IPS-20b (cell line): Measurements from ENCODE around the gene SLC6A3.

ENCODE experiments used
- H3K27ac ChIP-seq: one replicate; pipeline ENCODE4 v1.5.1; 2013; ENCODE audit warnings: low read length
- H3K27me3 ChIP-seq: 2 replicates; pipeline ENCODE4 v1.6.1; 2013; ENCODE audit warnings: mild to moderate bottlenecking, low read length, inconsistent platforms; ENCODE audit not compliant: insufficient read depth
- H3K36me3 ChIP-seq: 2 replicates; pipeline ENCODE4 v1.6.1; 2013; ENCODE audit warnings: low read depth, mild to moderate bottlenecking, inconsistent platforms, low read length, moderate library complexity; ENCODE audit not compliant: insufficient read depth
- H3K4me1 ChIP-seq: 2 replicates; pipeline ENCODE4 v1.6.1; 2013; ENCODE audit warnings: mild to moderate bottlenecking, control low read depth, inconsistent platforms, low read length, moderate library complexity; ENCODE audit not compliant: insufficient read depth
- H3K4me3 ChIP-seq: 2 replicates; pipeline ENCODE4 v1.5.1; 2013; ENCODE audit warnings: mild to moderate bottlenecking, low read length, inconsistent platforms
- H3K9ac ChIP-seq: 2 replicates; pipeline ENCODE4 v1.6.1; 2013; ENCODE audit warnings: low read depth, mild to moderate bottlenecking, inconsistent platforms, low read length, moderate library complexity
- H3K9me3 ChIP-seq: 2 replicates; pipeline ENCODE4 v1.6.1; 2013; ENCODE audit warnings: mild to moderate bottlenecking, low read depth, low read length, inconsistent platforms; ENCODE audit not compliant: insufficient read depth

The SLC6A3 gene

GRCh38 chr5:1483856-1484729 is 38.9 kb upstream of the SLC6A3 start:
- peaks cover 82% of the 10 kb centered on the region for H3K36me3 ChIP-seq
- H3K27me3 ChIP-seq: no peaks in the 10 kb centered on the region
- no peaks in the 10 kb centered on the region for H3K4me1 ChIP-seq
- no peak overlapping the region for H3K9ac ChIP-seq
- no peaks in the 10 kb centered on the region for H3K9me3 ChIP-seq
- H3K27ac ChIP-seq: no peak overlapping the region
- H3K4me3 ChIP-seq: no peak overlapping the region

DNA sequence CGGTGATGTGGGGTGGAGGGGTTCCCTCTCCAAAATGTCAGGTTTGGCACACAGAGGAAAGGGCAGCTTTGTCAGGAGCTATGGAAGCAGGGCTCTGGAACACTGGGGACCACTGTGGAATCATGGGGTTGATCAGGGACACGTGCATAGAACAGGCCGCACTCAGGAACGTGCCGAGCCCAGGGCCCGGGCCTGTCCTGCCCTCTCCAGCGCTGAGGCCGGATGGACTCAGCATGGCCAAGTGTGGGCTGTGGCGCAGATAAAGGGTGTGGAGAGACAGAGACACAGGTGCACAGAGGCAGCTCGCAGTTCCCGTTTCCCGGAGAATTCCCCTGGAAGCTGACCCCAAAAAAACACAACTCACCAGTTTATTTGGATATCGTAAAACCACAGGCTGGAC is 37.8 kb upstream of the SLC6A3 start:
- Histone ChIP-seq H3K36me3 (peaks cover 82% of the 10 kb centered on the region), H3K4me1 (no peaks in the 10 kb centered on the region), H3K4me3 (no peak overlapping the region), H3K27me3 (no peaks in the 10 kb centered on the region), H3K9me3 (no peaks in the 10 kb centered on the region), H3K9ac (no peak overlapping the region), H3K27ac (no peak overlapping the region)

DNA sequence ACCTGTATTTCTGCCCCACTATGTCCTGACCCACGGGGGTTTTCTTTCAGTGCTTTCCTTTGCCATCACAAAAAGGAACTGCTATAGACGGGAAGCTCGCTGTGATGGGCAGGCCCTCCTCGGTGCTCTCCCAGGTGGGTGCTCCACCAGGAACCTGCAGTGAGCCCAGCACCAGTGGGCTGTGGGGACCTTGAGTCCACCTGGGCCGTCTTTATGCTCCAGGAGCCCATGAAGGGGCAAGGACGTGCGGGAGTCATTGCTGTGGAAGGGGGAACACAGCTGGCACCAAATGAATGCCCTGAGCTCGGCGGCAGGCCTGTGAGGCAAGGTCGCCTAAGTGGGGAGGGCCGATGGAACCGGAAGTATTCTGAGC is 36.7 kb upstream of the SLC6A3 start:
- Histone ChIP-seq H3K9ac (no peak overlapping the region), H3K4me1 (no peaks in the 10 kb centered on the region), H3K27ac (no peak overlapping the region), H3K9me3 (no peaks in the 10 kb centered on the region), H3K4me3 (no peak overlapping the region), H3K36me3 (peaks cover 82% of the 10 kb centered on the region), H3K27me3 (no peaks in the 10 kb centered on the region)

DNA sequence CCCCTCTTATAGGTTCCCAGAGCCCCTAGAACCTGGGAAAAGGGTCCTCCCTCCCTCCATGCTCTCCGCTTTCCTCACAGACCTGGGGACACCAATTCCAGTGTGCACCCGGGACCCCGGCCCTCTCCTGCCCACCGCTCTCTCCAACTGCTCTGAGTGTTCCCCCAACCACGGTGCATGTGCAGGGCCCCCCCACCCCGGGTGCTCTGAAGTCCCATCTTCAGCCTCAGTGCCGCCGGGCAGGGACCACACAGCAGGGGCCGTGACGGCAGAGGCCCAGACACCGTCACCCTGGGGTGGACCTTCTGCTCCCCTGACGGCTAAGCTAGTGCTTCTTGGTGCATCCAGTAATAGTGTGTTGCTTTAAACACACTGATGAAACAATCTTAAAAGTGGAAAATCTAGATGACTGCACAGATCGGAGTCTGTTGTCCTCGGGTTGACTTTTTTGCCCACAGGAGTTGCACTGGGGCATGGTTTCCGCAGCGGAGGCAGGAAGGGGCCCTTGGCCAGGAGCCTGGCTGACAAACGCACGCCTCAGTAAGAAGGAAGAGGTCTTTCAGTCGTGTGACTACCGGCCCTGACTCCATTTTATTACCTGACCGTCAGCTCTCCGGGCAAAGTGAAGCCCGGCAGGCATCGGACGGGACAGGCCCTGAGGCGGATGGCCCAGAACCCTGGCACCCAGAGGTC is 36.2 kb upstream of the SLC6A3 start:
- no peaks in the 10 kb centered on the region for H3K27me3 ChIP-seq
- H3K9ac ChIP-seq: no peak overlapping the region
- H3K4me3 ChIP-seq: no peak overlapping the region
- H3K27ac ChIP-seq: no peak overlapping the region
- no peaks in the 10 kb centered on the region for H3K9me3 ChIP-seq
- H3K4me1 ChIP-seq: no peaks in the 10 kb centered on the region
- peaks cover 82% of the 10 kb centered on the region for H3K36me3 ChIP-seq

- H3K9ac ChIP-seq: no peak overlapping the region
- no peaks in the 10 kb centered on the region for H3K4me1 ChIP-seq
- no peak overlapping the region for H3K27ac ChIP-seq
- no peaks in the 10 kb centered on the region for H3K9me3 ChIP-seq
- peaks cover 82% of the 10 kb centered on the region for H3K36me3 ChIP-seq
- H3K27me3 ChIP-seq: no peaks in the 10 kb centered on the region
- H3K4me3 ChIP-seq: no peak overlapping the region
Measured at GRCh38 chr5:1480806-1481205, 35.6 kb upstream of the SLC6A3 start.

GRCh38 chr5:1480217-1480616 is 35.0 kb upstream of the SLC6A3 start:
- Histone ChIP-seq H3K9me3 (no peaks in the 10 kb centered on the region), H3K4me3 (no peak overlapping the region), H3K4me1 (no peaks in the 10 kb centered on the region), H3K27me3 (no peaks in the 10 kb centered on the region), H3K36me3 (peaks cover 81% of the 10 kb centered on the region), H3K9ac (no peak overlapping the region), H3K27ac (no peak overlapping the region)

DNA sequence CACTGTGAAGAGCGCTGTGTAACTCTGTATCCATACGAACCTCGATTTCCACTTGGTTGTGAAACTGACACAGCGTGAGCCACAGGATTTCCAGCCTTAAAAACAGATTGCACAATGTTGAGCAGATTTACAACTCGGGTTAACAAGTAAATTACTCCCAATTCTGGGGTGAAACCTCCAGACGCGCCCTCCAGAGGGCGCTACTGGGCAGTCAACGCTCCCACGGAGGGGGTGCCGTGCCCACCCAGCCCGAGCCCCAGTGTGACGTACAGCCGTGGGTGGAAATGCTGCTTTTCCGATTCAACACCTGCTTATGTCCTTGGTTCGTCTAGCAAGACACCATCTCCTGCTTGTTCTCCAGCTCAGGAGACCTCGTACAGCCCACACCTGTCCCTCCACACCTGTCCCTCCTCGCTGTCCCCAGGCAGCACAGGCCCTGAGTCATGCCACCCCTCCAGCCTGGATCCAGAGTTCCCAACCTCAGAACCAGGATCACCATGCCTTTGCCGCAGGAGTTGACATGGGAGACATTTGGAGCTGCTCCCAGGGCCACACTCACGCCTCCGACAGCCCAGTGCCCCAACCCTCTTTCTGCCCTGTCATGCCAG is 34.4 kb upstream of the SLC6A3 start:
- peaks cover 81% of the 10 kb centered on the region for H3K36me3 ChIP-seq

GRCh38 chr5:1479066-1479465 is 33.8 kb upstream of the SLC6A3 start:
- H3K36me3 ChIP-seq: peaks cover 83% of the 10 kb centered on the region

More for the DNA sequence above, 34.4 kb upstream of the SLC6A3 start:
- Histone ChIP-seq H3K27me3 (no peaks in the 10 kb centered on the region), H3K4me1 (no peaks in the 10 kb centered on the region), H3K4me3 (no peak overlapping the region), H3K9ac (no peak overlapping the region), H3K9me3 (no peaks in the 10 kb centered on the region), H3K27ac (no peak overlapping the region)

GRCh38 chr5:1478271-1479035 is 33.2 kb upstream of the SLC6A3 start:
- H3K4me1 ChIP-seq: no peaks in the 10 kb centered on the region
- H3K27me3 ChIP-seq: no peaks in the 10 kb centered on the region
- H3K36me3 ChIP-seq: peaks cover 83% of the 10 kb centered on the region
- no peak overlapping the region for H3K9ac ChIP-seq
- no peak overlapping the region for H3K4me3 ChIP-seq
- no peaks in the 10 kb centered on the region for H3K9me3 ChIP-seq
- no peak overlapping the region for H3K27ac ChIP-seq

More at GRCh38 chr5:1479066-1479465, 33.8 kb upstream of the SLC6A3 start:
- Histone ChIP-seq H3K9ac (no peak overlapping the region), H3K4me1 (no peaks in the 10 kb centered on the region), H3K27ac (no peak overlapping the region), H3K9me3 (no peaks in the 10 kb centered on the region), H3K4me3 (no peak overlapping the region), H3K27me3 (no peaks in the 10 kb centered on the region)

DNA sequence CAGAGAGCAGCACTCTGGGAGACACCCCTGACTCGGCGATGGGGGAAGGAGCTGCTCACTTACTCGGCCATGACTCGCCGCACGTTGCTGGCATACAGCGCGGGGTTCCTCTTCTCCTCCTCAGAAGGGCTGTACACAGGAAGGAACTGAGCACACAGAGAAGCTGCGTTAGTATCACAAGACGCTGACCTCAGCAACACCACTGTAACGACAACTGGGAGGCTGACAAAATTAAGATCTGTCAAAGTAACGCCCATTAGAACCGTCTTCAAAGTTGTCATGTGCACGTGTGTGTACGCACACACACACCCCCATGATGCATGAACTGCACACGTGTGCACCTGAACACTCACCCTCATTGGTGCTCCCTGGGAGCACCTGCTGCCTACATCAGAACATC is 32.1 kb upstream of the SLC6A3 start:
- Histone ChIP-seq H3K4me3 (no peak overlapping the region), H3K27ac (no peak overlapping the region), H3K9me3 (no peaks in the 10 kb centered on the region), H3K36me3 (peaks cover 86% of the 10 kb centered on the region), H3K4me1 (no peaks in the 10 kb centered on the region), H3K9ac (no peak overlapping the region), H3K27me3 (no peaks in the 10 kb centered on the region)

DNA sequence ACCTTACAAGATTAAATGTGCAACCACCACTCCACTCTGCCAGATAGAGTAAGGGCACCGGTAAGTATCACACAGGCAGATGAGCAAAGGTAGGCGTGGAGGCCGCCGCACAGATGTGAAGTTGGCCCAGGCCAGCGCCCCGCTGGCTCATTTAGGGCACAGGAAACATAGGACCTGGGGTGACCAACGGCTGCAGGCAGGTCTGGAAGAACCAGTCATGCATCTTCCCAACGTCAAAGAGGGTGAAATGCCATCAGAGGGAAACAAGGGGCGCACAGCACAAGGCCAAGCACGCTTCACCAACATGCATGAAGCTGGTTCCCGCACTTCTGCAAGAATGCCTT is 31.7 kb upstream of the SLC6A3 start:
- peaks cover 89% of the 10 kb centered on the region for H3K36me3 ChIP-seq
- H3K4me1 ChIP-seq: no peaks in the 10 kb centered on the region
- H3K9me3 ChIP-seq: no peaks in the 10 kb centered on the region
- no peak overlapping the region for H3K4me3 ChIP-seq
- H3K27me3 ChIP-seq: no peaks in the 10 kb centered on the region
- H3K27ac ChIP-seq: no peak overlapping the region
- no peak overlapping the region for H3K9ac ChIP-seq
